Esophagus squamous epithelium (tissue), 5 donors: Measurements from ENCODE around the gene SOWAHC. TPM values are rescaled to one million over a fixed set of nuclear protein-coding genes. Genes with fewer than 3 reads are reported as not detected.
A peak's percentile ranks its signal among the peaks of the same experiment; 100 is the strongest.

Source experiments
- DNase-seq: peaks from one replicate; lab custom pipeline; 2025; lab: John Stamatoyannopoulos, UW
- H3K27ac ChIP-seq, 4 donors: fragments of 200-600 bp; sonication (generic); one replicate each; pipeline ENCODE4 v1.5.1; 2016 to 2019; ENCODE audit warnings: mild to moderate bottlenecking in 1 of 4
- H3K27me3 ChIP-seq, 4 donors: fragments of 200-600 bp; sonication (generic); 1 replicate in 3 of 4; 2 replicates in 1 of 4; pipeline versions ENCODE4 v1.5.1 to v1.6.0; 2017 to 2021; ENCODE audit warnings: antibody characterized with exemption in 1 of 4
- H3K36me3 ChIP-seq, 3 donors: fragments of 200-600 bp; sonication (generic); one replicate each; pipeline ENCODE4 v1.5.1; 2016 to 2019
- H3K4me1 ChIP-seq, 3 donors: fragments of 200-600 bp; sonication (generic); one replicate each; pipeline ENCODE4 v1.5.1; 2017 to 2019
- H3K4me3 ChIP-seq, 4 donors: fragments of 200-600 bp; sonication (generic); 1 replicate in 3 of 4; 2 replicates in 1 of 4; pipeline ENCODE4 v1.5.1; 2016 to 2019; ENCODE audit warnings: mild to moderate bottlenecking in 2 of 4, moderate library complexity in 1 of 4
- H3K9me3 ChIP-seq, 3 donors: fragments of 200-600 bp; sonication (generic); one replicate each; pipeline ENCODE4 v1.5.1; 2016 to 2019
- POLR2A ChIP-seq, 4 donors: fragments of 450-650 bp; IDR thresholded peaks; one replicate each; pipeline ENCODE4 v1.6.1; 2017; ENCODE audit warnings: antibody characterized with exemption in 4 of 4, mild to moderate bottlenecking in 4 of 4, moderate library complexity in 3 of 4
- WGBS, 2 donors: methylation state at CpG; one replicate each; pipeline ENCODE4 v1.1.5; 2018; 5-methylcytosine and 5-hydroxymethylcytosine counted together
- intact Hi-C: fragments of 100-400 bp; cut with DNase I; formaldehyde crosslinking; loops from one replicate; pipeline ENCODE4 v1.15.0; 2022
- total RNA-seq, 4 donors: library from RNA; depleted of rRNA; stranded (reverse); fragments of >200 nt; gene quantifications; one replicate each; pipeline ENCODE4 v1.1.0, GENCODE V29; 2016
- TF ChIP-seq, protein P1 (sequence below), 6 experiments: fragments of 450-650 bp in 4 of 6; fragments of 200-600 bp in 2 of 6; sonication (generic) in 2 of 6; IDR thresholded peaks; one replicate each; pipeline ENCODE4 v1.5.1; 2016 to 2019; ENCODE audit warnings: antibody characterized with exemption in 6 of 6, mild to moderate bottlenecking in 4 of 6, moderate library complexity in 4 of 6
- donor health status: DM: yes; HTN: yes; CAD: no.

SOWAHC gene
- total RNA-seq, 4 donors from 2014 or later: 47.9 to 87.9 (median 69.7) TPM

DNA sequence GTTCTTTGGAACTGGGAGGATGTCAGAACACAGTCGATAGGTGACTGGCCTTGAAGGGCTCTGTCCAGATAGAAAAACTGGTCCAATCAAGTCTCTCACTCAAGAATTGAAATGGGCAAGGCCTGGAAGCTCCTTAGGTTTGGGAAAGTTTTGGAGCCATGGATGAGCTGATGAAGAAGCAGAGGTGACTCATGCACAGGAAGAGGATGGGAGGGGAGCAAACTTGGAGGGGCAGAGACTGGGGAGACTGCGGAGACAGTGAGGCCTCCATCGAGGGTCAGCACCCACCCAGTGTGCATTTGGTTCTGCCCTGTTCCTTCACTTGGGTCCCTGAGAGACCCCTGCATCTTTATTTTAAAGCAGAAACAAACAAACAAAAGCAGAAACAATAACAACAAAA, 41.1 kb downstream of the SOWAHC start:
- Histone ChIP-seq H3K27ac (no peak overlapping the region), H3K9me3 (no peaks in the 10 kb centered on the region), H3K36me3 (no peaks in the 10 kb centered on the region), H3K4me1 (peaks cover 5 to 12% (median 6%) of the 10 kb centered on the region in 3 donors), H3K4me3 (no peak overlapping the region), H3K27me3 (no peaks in the 10 kb centered on the region)
- WGBS, 2 donors: 58 to 78% methylated on average over 2 to 3 of the region's 3 CpGs
- intact Hi-C loops: no loop called here
- no peak for DNase-seq
- TF ChIP-seq, protein P1, sequence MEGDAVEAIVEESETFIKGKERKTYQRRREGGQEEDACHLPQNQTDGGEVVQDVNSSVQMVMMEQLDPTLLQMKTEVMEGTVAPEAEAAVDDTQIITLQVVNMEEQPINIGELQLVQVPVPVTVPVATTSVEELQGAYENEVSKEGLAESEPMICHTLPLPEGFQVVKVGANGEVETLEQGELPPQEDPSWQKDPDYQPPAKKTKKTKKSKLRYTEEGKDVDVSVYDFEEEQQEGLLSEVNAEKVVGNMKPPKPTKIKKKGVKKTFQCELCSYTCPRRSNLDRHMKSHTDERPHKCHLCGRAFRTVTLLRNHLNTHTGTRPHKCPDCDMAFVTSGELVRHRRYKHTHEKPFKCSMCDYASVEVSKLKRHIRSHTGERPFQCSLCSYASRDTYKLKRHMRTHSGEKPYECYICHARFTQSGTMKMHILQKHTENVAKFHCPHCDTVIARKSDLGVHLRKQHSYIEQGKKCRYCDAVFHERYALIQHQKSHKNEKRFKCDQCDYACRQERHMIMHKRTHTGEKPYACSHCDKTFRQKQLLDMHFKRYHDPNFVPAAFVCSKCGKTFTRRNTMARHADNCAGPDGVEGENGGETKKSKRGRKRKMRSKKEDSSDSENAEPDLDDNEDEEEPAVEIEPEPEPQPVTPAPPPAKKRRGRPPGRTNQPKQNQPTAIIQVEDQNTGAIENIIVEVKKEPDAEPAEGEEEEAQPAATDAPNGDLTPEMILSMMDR (IDR thresholded peaks at IDR 0.05): no peak
- TF ChIP-seq POLR2A (IDR thresholded peaks at IDR 0.05): no peak

DNA sequence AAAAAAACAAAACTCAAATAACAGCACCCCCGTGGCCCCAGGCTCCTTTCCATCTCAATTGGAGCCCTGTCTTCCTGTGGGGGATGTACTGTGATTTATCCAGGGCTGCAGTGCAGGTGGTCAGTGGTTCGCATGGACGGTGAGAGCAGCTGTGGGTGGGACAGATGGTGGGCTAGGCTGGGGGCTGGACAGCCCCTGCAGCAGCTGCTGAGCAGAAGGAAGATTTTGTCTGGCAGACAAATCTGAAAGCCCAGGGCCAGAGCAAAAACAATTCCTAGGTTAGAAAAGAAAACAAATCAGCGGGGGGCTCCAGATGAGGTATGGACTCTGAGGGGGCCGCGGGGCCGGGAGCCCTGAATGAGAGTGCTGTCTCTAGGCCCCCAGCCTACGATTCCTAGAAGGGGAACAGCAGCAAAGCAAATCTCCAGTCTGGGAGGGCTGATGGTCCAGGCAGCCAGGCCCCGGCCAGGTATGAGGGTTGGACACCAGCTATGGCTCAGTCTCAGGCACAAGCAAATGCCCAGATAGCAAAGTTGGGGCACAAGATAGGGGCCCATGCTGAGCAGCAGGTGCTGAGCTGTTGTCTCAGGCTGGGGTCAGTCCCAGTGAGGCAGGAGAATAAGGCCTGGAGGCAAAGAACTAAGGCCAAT, 45.4 kb downstream of the SOWAHC start:
- H3K9me3 ChIP-seq: no peaks in the 10 kb centered on the region
- no peaks in the 10 kb centered on the region for H3K27me3 ChIP-seq
- no peak overlapping the region for H3K4me3 ChIP-seq
- intact Hi-C loops: no loop called here
- H3K36me3 ChIP-seq: no peaks in the 10 kb centered on the region
- 73 to 75% methylated on average over 9 of the region's 9 CpGs for WGBS, 2 donors
- DNase-seq: no peak
- H3K4me1 ChIP-seq: peaks cover 12 to 54% (median 23%) of the 10 kb centered on the region in 3 donors
- TF ChIP-seq, protein P1 (IDR thresholded peaks at IDR 0.05): no peak
- no peak for TF ChIP-seq POLR2A (IDR thresholded peaks at IDR 0.05)
- peak overlapping the region in 3 of 4 donors; percentile 53 to 81 (median 75) for H3K27ac ChIP-seq

DNA sequence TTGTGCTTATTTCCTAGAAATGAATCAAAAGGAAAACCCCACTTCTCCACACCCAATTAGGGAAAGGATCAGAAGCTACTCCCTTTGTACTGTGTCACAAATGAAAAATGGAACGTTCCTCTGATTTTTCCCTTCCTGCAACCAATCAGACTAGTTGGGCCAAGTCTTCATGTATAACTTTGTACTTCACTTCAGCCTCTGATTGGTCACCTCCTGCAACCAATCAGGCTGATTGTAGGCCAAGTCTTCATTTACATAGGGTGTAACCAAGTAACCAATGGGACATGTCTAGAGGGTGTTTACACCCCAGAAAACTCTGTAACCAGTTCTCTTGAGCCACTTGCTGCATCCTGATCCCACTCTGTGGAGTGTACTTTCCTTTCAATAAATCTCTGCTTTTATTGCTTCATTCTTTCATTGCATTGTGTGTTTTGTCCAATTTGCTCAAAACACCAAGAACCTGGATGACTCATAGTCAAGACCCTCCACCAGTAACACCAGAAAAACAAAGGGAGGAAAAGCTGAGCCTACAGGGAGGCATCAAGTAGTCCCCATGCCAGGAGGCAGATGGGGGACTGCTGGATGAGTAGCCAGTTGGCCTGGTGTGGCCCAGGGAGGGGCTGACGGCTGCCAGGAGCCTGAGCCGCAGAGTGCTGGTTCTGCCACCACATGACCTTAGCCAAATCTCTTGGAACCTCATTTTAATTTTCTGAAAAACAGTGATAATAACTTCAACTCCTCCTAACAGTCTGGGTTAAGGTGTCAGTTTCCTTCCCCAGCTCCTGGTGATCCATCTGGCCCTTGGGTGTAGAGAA, 46.1 kb downstream of the SOWAHC start:
- no peak for DNase-seq
- intact Hi-C loops: no loop called here
- Histone ChIP-seq H3K4me1 (peaks cover 12 to 56% (median 23%) of the 10 kb centered on the region in 3 donors), H3K27me3 (no peaks in the 10 kb centered on the region), H3K36me3 (no peaks in the 10 kb centered on the region), H3K4me3 (no peak overlapping the region), H3K27ac (peak overlapping the region; percentile 50 to 81 (median 64)), H3K9me3 (no peaks in the 10 kb centered on the region)
- WGBS, 2 donors: 37 to 43% methylated on average over 3 of the region's 3 CpGs
- peak in 1 of 4 donors; percentile 14 for TF ChIP-seq POLR2A (IDR thresholded peaks at IDR 0.05)
- TF ChIP-seq, protein P1 (IDR thresholded peaks at IDR 0.05): no peak

DNA sequence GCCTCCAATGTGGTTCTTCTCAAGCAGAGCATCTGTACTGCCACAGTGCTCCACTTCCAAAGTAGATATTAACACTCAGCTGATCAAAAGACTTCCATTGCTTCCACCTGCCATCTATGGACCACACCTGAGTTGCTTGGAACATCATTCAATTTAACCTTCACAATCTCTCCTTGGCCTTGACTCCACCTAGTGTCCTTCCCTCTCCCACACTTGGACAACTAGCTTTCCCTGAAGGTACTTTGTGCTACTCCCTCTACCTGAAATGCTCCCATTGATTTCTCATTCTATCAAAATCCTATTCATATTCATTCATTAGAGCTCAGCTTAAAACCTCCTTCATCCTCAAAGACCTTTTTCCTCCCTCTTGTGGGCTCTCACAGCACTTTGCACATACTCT, 48.7 kb downstream of the SOWAHC start:
- no peak for TF ChIP-seq POLR2A (IDR thresholded peaks at IDR 0.05)
- TF ChIP-seq, protein P1 (IDR thresholded peaks at IDR 0.05): peak in 2 of 6 experiments; percentile 17 to 41
- peak overlapping the region; percentile 66 to 81 (median 72) for H3K27ac ChIP-seq
- no peaks in the 10 kb centered on the region for H3K36me3 ChIP-seq
- no peak for DNase-seq
- H3K9me3 ChIP-seq: no peaks in the 10 kb centered on the region
- peaks cover 12 to 56% (median 23%) of the 10 kb centered on the region in 3 donors for H3K4me1 ChIP-seq
- intact Hi-C loops: no loop called here
- H3K4me3 ChIP-seq: no peak overlapping the region
- H3K27me3 ChIP-seq: no peaks in the 10 kb centered on the region

DNA sequence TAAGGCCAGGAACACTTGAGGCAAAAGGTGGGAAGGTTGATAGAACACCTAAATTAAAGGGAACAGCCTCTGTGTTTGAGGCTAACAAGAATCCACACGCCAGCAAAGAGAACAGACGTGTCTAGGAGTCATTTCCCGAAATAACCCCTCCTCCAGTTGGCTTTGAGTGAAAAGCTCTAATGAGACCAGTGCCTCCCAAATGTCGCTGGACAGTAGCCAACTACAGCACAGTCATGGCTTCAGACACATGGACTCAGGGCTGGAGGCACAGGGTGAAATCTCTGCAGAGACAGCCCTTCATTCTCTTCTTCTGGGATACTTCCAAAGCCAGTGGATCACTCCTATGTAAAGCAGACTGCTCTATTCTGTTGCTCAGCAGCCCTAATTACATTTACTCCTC, 49.6 kb downstream of the SOWAHC start:
- WGBS, 2 donors: 3 to 26% methylated on average over 4 of the region's 4 CpGs
- no peaks in the 10 kb centered on the region for H3K27me3 ChIP-seq
- H3K27ac ChIP-seq: peak overlapping the region; percentile 66 to 81 (median 72)
- no peaks in the 10 kb centered on the region for H3K36me3 ChIP-seq
- H3K4me3 ChIP-seq: no peak overlapping the region
- intact Hi-C loops: no loop called here
- TF ChIP-seq, protein P1 (IDR thresholded peaks at IDR 0.05): no peak
- TF ChIP-seq POLR2A (IDR thresholded peaks at IDR 0.05): no peak
- DNase-seq: no peak
- peaks cover 12 to 56% (median 23%) of the 10 kb centered on the region in 3 donors for H3K4me1 ChIP-seq
- no peaks in the 10 kb centered on the region for H3K9me3 ChIP-seq
